Measurements from ENCODE around the gene BBIP1. TPM values are rescaled to one million over a fixed set of nuclear protein-coding genes. Genes with fewer than 3 reads are reported as not detected.

Gene BBIP1
- total RNA-seq, 1 donor from 2014 or later: 39.1 TPM

DNA sequence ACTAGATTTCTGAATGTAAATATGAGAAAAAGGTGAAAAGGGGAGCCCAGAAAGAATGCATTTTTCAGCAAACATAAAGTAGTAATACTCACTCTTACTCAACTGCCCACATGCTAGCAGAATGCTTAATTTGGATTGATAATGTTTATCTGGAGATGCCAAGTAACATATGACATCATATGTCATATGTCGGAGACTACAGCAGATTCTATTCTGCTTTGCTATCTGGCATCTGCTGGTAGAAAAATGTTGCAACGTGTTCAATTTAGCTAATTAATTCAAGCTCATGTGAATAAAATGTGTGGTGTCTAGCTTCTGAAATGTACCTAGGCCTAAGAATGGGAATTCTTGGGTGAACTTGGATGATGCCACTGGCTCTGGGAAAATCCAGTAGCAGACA, 4.5 kb downstream of the BBIP1 start:
- no peaks in the 10 kb centered on the region for H3K36me3 Mint-ChIP-seq (ENCODE audit: unreplicated experiment)
- H3K9me3 Mint-ChIP-seq (ENCODE audit: unreplicated experiment): peaks cover 7% of the 10 kb centered on the region
- DNase-seq: no peak
- H3K4me3 Mint-ChIP-seq (ENCODE audit: unreplicated experiment): no peak overlapping the region
- no peak for TF ChIP-seq CTCF (IDR thresholded peaks at IDR 0.05; ENCODE audit: partially characterized antibody, unreplicated experiment)
- H3K27ac Mint-ChIP-seq (ENCODE audit: unreplicated experiment): peak overlapping the region; percentile 62
- peaks cover 18% of the 10 kb centered on the region for H3K4me1 Mint-ChIP-seq (ENCODE audit: low read depth, unreplicated experiment)
- H3K27me3 Mint-ChIP-seq (ENCODE audit: unreplicated experiment): peaks cover 7% of the 10 kb centered on the region

- Mint-ChIP-seq H3K4me1 (ENCODE audit: low read depth, unreplicated experiment) (peaks cover 16% of the 10 kb centered on the region), H3K27ac (ENCODE audit: unreplicated experiment) (no peak overlapping the region), H3K9me3 (ENCODE audit: unreplicated experiment) (no peaks in the 10 kb centered on the region), H3K36me3 (ENCODE audit: unreplicated experiment) (no peaks in the 10 kb centered on the region), H3K27me3 (ENCODE audit: unreplicated experiment) (no peaks in the 10 kb centered on the region), H3K4me3 (ENCODE audit: unreplicated experiment) (no peak overlapping the region)
- no peak for DNase-seq
- no peak for TF ChIP-seq CTCF (IDR thresholded peaks at IDR 0.05; ENCODE audit: partially characterized antibody, unreplicated experiment)
Observed at GRCh38 chr10:110912374-110912773, 6.6 kb downstream of the BBIP1 start.

DNA sequence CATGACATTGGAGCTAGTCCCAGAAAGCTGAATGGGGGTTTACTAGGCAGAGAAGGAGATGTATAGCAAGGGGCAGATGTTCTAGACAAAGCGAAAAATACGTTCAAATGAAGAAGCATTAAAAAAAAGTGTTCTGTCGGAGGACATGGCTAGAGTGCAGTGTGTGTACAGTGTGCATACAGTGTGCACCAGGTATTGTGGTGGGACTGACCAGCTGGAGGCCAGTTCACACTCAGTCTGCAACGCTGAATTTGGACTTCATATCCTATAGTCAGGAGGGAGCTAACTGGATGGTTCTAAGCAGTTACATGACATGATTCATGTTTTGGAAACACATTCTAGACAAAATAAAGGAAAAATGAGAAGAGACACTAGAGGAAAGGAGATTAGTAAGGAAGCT, 8.8 kb downstream of the BBIP1 start:
- H3K9me3 Mint-ChIP-seq (ENCODE audit: unreplicated experiment): no peaks in the 10 kb centered on the region
- no peak for TF ChIP-seq CTCF (IDR thresholded peaks at IDR 0.05; ENCODE audit: partially characterized antibody, unreplicated experiment)
- no peak overlapping the region for H3K4me3 Mint-ChIP-seq (ENCODE audit: unreplicated experiment)
- H3K27me3 Mint-ChIP-seq (ENCODE audit: unreplicated experiment): no peaks in the 10 kb centered on the region
- no peaks in the 10 kb centered on the region for H3K36me3 Mint-ChIP-seq (ENCODE audit: unreplicated experiment)
- H3K4me1 Mint-ChIP-seq (ENCODE audit: low read depth, unreplicated experiment): peaks cover 15% of the 10 kb centered on the region
- no peak overlapping the region for H3K27ac Mint-ChIP-seq (ENCODE audit: unreplicated experiment)
- no peak for DNase-seq

GRCh38 chr10:110903280-110904278, 15.4 kb downstream of the BBIP1 start:
- H3K9me3 Mint-ChIP-seq (ENCODE audit: unreplicated experiment): no peaks in the 10 kb centered on the region
- no peak for TF ChIP-seq CTCF (IDR thresholded peaks at IDR 0.05; ENCODE audit: partially characterized antibody, unreplicated experiment)
- no peaks in the 10 kb centered on the region for H3K36me3 Mint-ChIP-seq (ENCODE audit: unreplicated experiment)
- no peak overlapping the region for H3K4me3 Mint-ChIP-seq (ENCODE audit: unreplicated experiment)
- H3K27ac Mint-ChIP-seq (ENCODE audit: unreplicated experiment): no peak overlapping the region
- no peaks in the 10 kb centered on the region for H3K27me3 Mint-ChIP-seq (ENCODE audit: unreplicated experiment)
- H3K4me1 Mint-ChIP-seq (ENCODE audit: low read depth, unreplicated experiment): peaks cover 3% of the 10 kb centered on the region
- no peak for DNase-seq

Measured in glutamatergic neuron (in vitro differentiated cells).